A549 (cell line): ENCODE results near the gene TOMM20L.
"Not testable (repeated sequence)": the region's sequence is repeated elsewhere in the genome, so short reads cannot be mapped to it uniquely, and the experiment has no call there.

ENCODE experiments used
- CHD2 ChIP-seq: fragments of 150-350 bp; IDR thresholded peaks from 2 replicates; pipeline ENCODE4 v1.6.1; 2014; ENCODE audit warnings: low read length; ENCODE audit not compliant: partially characterized antibody
- CHD4 ChIP-seq: fragments of 200-600 bp; sonication (generic); IDR thresholded peaks from 2 replicates; pipeline ENCODE4 v1.6.1; 2016; ENCODE audit warnings: antibody characterized with exemption, mild to moderate bottlenecking, borderline replicate concordance
- CTCF ChIP-seq: fragments of >200 bp; sonication (Bioruptor Twin); formaldehyde crosslinking; IDR thresholded peaks from 3 replicates; pipeline ENCODE4 v1.5.1; 2016
- E2F6 ChIP-seq: IDR thresholded peaks from 2 replicates; pipeline ENCODE4 v1.6.1; 2012; ENCODE audit warnings: low read depth, borderline replicate concordance
- ESRRA ChIP-seq: fragments of 150-350 bp; IDR thresholded peaks from 2 replicates; pipeline ENCODE4 v1.6.1; 2014; ENCODE audit warnings: mild to moderate bottlenecking, low read length, borderline replicate concordance
- HDAC2 ChIP-seq: fragments of 200-600 bp; sonication (generic); IDR thresholded peaks from 2 replicates; pipeline ENCODE4 v1.6.1; 2016
- HMGXB4 ChIP-seq: fragments of 250-450 bp; sonication (Bioruptor Pico); IDR thresholded peaks from 2 replicates; pipeline ENCODE4 v1.5.0; 2021; ENCODE audit warnings: mild to moderate bottlenecking, moderate library complexity, borderline replicate concordance
- JUN ChIP-seq, 2 experiments: fragments of >200 bp; sonication (Bioruptor Twin); formaldehyde crosslinking; IDR thresholded peaks; 2 replicates in 1 of 2; 3 replicates in 1 of 2; pipeline ENCODE4 v1.6.1; 2016 to 2017
- MAX ChIP-seq: IDR thresholded peaks from 2 replicates; pipeline ENCODE4 v1.6.1; 2012
- POLR2A ChIP-seq: IDR thresholded peaks from 2 replicates; pipeline ENCODE4 v1.6.1; 2012; ENCODE audit warnings: mild to moderate bottlenecking, low read length
- REST ChIP-seq: fragments of 200-600 bp; sonication (generic); IDR thresholded peaks from 2 replicates; pipeline ENCODE4 v1.6.1; 2016; ENCODE audit warnings: antibody characterized with exemption, mild to moderate bottlenecking, moderate library complexity
- SREBF2 ChIP-seq: fragments of 450-650 bp; IDR thresholded peaks from 2 replicates; pipeline ENCODE4 v1.6.1; 2014; ENCODE audit warnings: mild to moderate bottlenecking, moderate library complexity

GRCh38 chr14:58362272-58362671, 33.5 kb upstream of the TOMM20L start:
- not testable (repeated sequence) for TF ChIP-seq JUN (IDR thresholded peaks at IDR 0.05); CTCF; E2F6; CHD4; HMGXB4 (CRISPR knock-in tag); SREBF2; POLR2A; CHD2; REST; ESRRA; MAX; HDAC2
